ENCODE data around the gene LMTK2.
"Not testable (repeated sequence)": the region's sequence is repeated elsewhere in the genome, so short reads cannot be mapped to it uniquely, and the experiment has no call there.

The LMTK2 gene

GRCh38 chr7:98116656-98117461, 10.2 kb downstream of the LMTK2 start:
- H3K4me3 ChIP-seq (ENCODE audit: low read length): no peak overlapping the region
- DNase-seq (ENCODE audit: low read depth): no peak
- TF ChIP-seq CTCF (conservative IDR thresholded peaks at IDR 0.05; ENCODE audit: low read length): no peak

GRCh38 chr7:98119256-98119918, 12.7 kb downstream of the LMTK2 start:
- H3K4me3 ChIP-seq (ENCODE audit: low read length): no peak overlapping the region
- TF ChIP-seq CTCF (conservative IDR thresholded peaks at IDR 0.05; ENCODE audit: low read length): no peak
- peak; percentile 71 for DNase-seq (ENCODE audit: low read depth)

- no peak overlapping the region for H3K4me3 ChIP-seq (ENCODE audit: low read length)
- no peak for DNase-seq (ENCODE audit: low read depth)
These were observed 13.9 kb downstream of the LMTK2 start for GRCh38 chr7:98120559-98120958.

GRCh38 chr7:98121388-98121787, 14.7 kb downstream of the LMTK2 start:
- not testable (repeated sequence) for DNase-seq (ENCODE audit: low read depth)

More at GRCh38 chr7:98120559-98120958, 13.9 kb downstream of the LMTK2 start:
- TF ChIP-seq CTCF (conservative IDR thresholded peaks at IDR 0.05; ENCODE audit: low read length): no peak

GRCh38 chr7:98123365-98123696, 16.7 kb downstream of the LMTK2 start:
- TF ChIP-seq CTCF (conservative IDR thresholded peaks at IDR 0.05; ENCODE audit: low read length): no peak
- no peak overlapping the region for H3K4me3 ChIP-seq (ENCODE audit: low read length)
- no peak for DNase-seq (ENCODE audit: low read depth)

More at GRCh38 chr7:98121388-98121787, 14.7 kb downstream of the LMTK2 start:
- H3K4me3 ChIP-seq (ENCODE audit: low read length): not testable (repeated sequence)

- H3K4me3 ChIP-seq (ENCODE audit: low read length): no peak overlapping the region
- no peak for DNase-seq (ENCODE audit: low read depth)
- no peak for TF ChIP-seq CTCF (conservative IDR thresholded peaks at IDR 0.05; ENCODE audit: low read length)
These were observed 19.1 kb downstream of the LMTK2 start for GRCh38 chr7:98125759-98126158.

GRCh38 chr7:98126311-98127142, 19.9 kb downstream of the LMTK2 start:
- no peak for TF ChIP-seq CTCF (conservative IDR thresholded peaks at IDR 0.05; ENCODE audit: low read length)
- DNase-seq (ENCODE audit: low read depth): no peak
- no peak overlapping the region for H3K4me3 ChIP-seq (ENCODE audit: low read length)
